HG02885 (cell line): ENCODE data around the gene NYAP2.
A peak's percentile ranks its signal among the peaks of the same experiment; 100 is the strongest.

Experiments used
- ATAC-seq: cut with Tn5 transposase; IDR thresholded peaks from one replicate; pipeline ENCODE4 v1.9.1; 2021; ENCODE audit warnings: mild to moderate bottlenecking; ENCODE audit not compliant: unreplicated experiment, poor library complexity

Gene NYAP2

DNA sequence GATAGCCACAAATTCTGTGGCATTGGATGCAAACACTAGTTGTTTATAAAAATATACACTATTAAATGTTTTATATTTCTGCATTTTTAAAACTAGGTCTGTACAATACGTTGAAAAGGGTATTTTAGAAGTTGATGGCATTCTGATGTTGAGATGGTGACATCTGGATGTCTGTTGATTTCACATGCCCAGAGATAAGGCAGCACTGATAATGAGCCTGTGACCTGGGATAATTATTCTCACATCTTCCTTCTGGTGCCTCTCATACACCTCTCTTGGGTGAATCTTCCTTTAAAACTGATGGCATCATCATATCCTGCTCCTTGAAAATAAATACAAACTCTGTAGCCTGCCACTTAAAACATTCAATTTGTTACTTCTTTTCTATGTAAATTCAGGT is 208.6 kb downstream of the NYAP2 start:
- ATAC-seq: no peak

DNA sequence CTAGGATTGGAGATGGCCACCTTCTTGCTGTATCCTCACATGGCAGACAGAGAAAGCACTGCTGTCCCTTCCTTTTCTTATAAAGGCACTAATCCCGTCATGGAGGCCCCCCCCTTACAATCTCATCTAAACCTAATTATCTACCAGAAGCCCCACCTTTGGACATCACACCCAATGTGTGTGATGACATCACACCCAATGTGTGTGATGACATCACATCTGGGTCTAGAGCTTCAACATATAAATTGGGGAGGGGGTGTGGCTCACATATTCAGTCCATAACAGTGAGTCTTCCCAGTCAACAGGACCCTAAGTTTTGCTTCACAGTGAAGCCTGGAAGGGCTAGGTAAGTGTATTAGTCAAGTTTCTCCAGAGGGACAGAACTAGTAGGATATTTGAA is 213.1 kb downstream of the NYAP2 start:
- ATAC-seq: no peak

DNA sequence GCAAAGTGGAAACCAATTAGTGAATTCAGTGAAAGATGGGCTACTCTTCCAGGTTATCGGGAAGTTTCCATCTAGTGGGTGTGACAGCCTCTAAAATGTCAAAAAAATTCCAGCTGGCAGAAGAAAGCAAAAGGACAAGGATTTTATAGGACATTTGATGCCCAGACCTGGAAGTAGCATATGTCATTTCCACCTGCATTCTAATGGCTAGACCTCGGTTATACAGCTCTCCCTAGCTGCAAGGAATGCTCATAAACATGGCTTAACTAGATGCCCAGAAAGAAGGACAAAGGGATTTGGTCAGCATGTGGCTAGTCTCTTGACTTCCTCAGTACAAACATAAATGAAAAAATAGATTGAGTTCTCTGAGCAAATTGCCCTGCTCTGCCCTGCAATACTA is 215.4 kb downstream of the NYAP2 start:
- ATAC-seq: no peak

DNA sequence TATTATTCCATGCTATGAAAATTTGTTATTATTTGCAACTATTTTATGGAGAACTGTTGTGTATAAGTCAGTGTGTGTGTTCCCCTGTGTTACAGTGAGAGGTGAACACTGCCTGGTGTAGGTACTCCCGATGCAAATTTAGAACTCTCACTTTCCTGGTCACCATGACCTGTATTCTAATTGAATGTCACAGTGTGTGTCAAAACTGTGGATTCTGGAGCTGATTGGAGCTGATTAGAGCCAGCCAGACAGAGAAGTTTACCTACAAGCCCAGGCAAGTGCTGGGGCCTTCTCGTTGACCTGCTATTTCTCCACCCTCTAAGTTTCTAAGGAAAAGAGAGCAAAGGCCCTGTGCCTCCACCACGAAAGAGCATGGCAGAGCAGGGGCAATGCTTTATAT is 216.0 kb downstream of the NYAP2 start:
- ATAC-seq: no peak

DNA sequence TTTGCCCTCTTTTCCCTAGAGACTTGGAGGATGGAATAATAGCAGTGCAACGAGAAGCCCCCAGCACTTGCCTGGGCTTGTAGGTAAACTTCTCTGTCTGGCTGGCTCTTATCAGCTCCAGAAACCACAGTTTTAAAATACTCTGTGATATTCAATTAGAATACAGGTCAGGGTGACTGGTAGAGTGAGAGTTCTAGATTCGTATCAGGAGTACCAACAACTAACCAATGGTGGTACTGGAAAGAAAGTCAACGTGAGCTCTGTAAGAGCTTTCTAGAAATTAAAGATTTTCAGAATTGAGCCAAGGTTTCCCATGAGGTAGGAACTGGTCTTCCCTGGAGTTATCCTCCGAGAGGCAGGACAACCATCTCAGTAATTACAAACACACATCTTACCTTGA is 216.9 kb downstream of the NYAP2 start:
- ATAC-seq: no peak

DNA sequence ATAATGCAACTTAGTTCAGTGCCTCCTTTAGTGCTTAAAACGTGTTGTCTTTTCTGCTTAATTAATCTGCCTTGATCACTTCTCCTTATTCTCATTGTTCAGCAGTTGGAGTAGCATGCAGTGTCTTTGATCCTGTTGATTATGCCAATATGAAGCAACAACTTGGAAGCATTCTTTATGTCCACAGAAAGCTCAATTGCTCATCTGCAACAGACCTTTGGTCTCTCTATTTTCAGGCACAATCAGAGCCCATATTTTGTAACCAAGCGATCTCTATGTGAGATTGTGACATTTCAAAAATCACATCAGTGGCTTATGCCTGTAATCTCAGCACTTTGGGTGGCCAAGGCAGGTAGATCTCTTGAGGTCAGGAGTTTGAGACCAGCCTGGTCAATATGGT is 217.3 kb downstream of the NYAP2 start:
- ATAC-seq: no peak

DNA sequence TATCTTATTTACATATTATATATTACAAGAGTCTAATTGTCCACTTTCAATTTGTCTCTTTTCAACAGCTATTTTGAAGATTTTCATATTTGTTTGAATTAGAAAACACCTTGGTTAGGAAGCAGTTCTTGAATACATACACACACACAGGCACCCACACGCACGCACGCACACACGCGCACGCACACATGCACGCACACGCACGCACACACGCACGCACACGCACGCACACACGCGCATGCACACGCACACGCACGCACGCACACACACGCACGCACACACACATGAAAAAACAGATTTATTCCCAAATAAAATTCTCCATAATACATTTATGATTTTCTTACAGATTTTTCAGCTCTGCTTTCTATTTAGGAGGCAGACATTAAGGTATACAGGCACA is 220.7 kb downstream of the NYAP2 start:
- ATAC-seq: no peak

DNA sequence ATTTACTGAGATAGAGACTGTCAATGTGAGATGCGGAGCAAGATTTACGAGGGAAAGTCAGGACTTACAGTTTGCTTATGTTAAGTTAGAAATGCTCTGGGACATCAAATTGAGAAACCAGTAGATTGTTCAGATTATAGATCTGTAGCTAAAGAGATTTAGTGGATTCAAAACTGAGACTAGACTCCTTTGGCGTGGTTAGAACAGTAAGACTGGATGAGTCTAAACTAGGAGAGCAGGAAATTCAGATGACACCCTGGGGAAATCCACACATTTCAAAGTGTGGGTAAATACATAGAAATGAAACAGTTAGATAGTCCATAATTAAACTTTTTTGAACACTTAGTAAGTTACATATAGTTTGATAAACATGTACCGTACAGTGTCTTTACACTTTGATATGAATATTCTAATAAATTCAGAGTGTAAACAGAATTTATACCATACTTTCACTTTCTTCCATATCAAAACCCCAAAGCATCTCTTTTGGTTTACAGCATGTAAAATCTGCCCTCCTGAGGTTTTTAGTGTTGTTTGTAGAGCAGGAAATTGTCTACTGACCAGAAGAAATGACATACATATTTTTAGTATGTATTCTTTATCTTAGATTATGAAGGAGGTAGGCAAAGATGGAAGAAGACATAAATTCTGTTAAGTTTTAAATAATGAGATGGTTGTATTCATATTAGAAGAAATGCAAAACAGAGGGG is 231.5 kb downstream of the NYAP2 start:
- no peak for ATAC-seq

DNA sequence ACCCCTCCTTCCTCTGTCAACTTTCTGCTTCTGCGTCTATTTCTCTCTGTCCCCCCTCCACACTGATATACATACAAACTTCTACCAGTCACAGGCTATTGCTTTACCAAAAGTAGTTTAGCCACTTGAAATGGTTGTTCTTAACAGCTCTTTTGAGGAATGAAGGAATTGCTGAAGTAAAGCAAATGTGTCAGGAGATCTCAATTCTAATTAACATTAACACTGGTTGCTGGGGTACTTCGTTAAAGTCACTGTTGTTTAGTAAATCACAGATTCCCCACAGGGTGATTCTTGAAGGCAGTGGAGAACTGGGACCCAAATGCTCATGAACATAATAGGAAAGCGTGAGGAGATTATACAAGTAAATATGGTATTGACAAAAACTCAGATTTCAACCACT is 232.8 kb downstream of the NYAP2 start:
- no peak for ATAC-seq

DNA sequence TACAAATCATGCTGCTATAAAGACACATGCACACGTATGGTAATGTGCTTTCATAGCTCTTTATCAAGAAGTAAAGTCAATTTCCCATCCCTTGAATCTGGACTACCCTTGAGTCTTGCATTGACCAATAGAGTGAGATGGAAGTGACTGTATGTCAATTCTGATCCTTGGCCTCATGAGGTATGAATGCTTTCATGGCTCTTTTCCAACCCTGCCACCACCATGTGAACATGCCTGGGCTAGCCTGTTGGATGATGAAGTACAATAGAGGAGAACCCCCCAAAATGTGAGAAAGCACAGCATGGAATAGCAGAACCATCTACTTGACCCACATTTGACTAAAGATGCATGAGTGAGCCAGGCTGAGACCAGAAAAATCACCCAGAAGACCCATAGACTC is 237.0 kb downstream of the NYAP2 start:
- ATAC-seq: no peak

DNA sequence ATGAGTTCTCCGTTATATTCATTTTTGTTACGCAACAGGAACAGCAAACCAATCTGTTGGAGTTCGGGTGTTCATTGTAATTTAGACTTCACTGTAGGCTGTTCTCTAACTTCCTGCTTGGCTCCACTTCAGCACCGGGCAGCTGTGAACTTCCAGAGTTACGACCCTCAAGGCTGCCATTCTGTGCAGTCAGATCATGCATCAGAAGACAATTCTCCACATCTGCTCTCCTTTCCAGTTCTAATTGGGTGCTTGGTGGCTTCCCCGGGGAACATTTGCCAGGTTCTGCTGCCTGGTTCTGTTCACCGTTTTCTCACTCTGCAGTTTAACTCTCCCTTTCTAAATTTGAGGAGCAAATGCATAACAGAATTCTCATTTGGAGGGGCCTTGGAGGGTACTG is 237.7 kb downstream of the NYAP2 start:
- no peak for ATAC-seq

DNA sequence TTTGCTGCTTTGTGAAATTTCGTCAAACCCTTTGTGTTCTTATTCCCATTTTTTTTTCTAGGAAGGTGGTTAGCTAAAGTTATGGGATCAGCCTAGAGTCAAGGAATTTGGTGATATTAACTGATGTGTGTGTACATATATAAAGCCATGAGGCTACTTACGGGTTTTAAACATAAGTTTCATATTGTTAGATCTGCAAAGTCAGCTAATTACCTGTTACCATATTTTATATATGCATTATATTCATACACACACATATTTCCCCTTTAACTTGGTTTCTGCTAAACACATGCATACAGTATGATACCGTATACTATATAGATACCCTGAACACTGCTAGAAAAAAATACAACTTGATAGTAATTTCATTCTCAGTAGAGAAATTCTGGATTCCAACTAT is 241.0 kb downstream of the NYAP2 start:
- no peak for ATAC-seq

DNA sequence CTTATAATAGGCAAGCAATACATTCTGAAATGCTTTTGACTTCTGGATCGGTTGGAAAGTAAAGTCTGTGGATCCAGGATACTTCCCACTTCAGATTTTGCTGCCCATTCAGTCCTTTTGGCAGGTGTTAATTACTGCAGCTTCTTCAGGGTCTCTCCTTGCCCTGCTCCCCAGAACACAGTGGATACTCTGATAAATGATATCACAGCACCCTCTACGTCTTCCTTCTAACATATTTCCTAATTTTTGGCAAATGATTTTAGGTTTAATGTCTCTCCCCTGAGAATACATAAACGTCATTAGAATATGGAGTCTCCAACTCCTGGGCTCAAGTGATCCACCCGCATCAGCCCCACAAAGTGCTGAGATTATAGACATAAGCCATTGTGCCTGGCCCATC is 249.8 kb downstream of the NYAP2 start:
- no peak for ATAC-seq

DNA sequence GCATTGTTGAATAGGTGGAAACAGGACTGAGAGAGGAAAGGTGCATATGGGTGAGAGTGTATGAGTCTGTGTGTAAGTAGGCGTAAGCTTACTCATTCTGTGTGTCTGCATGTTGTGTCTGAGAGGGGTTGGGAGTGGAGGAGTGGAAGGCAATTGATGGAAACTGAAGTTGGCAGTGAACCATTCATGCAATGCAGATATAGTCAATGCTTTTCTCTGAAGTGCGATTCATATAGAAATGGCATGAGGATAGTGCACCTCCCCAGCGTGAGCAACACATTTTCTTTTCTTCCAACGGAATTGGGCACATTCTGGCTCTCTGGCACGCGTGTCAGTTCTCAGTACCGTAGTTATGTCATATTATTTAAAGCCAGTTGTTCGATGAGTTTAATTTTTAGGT is 250.5 kb downstream of the NYAP2 start:
- no peak for ATAC-seq

DNA sequence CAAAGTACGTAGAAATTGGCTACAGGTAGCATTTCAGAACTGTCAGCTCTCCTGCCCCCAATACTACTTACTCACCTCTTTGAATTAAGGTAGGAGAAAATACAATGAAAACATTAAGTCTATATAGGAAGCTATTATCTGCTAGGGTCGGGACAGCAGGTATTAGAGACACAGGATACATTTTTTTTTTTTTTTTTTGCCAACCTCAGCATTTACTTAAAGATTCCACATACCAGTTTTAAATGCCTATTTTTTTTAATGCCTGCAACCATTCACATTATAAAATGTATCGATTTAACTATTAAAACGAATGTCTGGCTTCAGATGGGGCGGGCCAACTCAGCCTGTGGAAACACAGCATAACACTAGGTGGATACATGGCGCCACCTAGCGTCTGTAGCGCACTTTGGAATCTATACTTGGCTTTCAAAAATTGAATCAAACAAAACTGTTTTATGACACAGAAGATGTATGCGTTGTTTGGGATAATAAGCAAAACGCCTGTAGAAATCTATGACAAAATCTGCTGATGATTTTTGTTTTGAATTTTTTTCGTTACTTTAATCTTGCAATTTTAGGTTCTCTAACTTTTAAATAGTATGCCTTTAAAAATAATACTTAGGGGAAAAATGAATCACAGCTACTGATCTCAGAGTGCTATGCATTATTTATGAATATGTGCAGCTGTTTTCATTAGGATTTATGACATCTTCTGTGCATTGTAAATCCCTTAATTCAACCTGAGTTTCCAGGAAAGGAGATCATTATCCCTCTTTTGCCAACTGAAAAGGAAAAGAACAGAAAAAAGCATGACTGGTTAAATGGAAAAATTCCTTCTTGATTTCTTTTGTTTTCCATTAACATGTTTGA is 261.0 kb downstream of the NYAP2 start:
- peak; percentile 90 for ATAC-seq

DNA sequence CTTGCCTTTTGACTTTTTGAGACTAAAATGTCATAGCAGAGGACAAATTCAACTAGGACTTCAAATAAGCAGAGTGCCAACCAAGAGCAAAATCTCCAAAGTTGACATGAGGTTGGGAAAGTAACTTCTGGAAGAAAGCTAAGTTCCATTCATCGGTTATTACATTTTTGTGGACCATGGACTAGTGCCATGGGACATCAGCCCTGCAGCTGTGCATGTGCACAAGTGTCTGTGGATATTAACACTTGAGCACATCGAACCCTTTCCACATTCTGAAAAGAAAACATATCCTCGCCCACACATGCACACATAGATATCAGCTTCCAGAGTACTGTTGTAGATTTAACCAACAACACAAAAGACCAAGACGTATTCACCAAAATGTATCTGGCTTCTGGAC is 262.6 kb downstream of the NYAP2 start:
- ATAC-seq: no peak

DNA sequence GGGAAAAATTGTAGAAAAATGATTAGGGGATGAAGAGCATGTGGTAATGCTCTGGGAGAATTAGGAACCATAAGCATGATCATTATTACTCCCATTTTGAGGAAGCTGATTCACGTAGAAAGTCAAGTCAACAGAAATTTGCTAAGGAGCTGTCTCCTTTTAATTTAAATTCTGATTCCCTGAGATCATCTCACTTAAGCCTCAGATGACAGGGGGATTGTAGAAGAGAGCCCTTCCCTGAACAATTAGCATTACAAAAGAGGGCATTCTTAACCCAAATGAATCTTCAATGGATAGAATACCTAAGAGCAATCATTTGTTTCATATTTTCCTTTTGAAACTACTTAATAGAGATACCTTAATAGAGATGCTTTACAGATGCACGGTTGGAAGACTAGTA is 267.9 kb downstream of the NYAP2 start:
- ATAC-seq: no peak

DNA sequence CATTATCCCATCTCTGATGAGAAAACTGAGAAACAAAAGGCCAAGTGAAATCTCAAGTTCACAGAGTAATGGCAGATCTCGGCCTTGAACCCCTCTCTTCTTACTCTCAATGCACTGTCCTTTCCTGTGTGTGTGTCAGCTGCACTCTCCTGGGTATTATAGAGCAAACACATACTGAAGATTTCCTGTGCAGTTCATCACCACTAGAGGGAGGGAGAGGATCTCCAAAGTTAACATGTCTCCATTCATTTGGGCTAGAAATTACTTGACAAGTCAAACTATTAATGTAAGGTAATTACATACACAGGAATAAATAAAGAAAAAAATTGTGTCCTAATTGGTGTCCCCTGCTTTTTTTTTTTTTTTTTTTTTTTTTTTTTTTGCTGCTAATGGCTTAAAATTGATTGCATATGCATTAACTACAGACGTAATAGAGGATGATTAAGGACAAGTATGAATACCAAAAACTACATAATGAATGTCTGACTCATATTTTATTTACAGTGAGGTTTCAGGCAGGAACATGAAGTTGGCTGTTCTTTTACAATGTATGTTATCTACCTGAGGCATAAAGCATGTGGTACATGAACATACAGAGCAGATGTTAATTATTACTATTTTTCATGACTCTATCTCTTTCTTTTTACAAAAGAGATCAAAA is 269.2 kb downstream of the NYAP2 start:
- peak; percentile 96 for ATAC-seq

DNA sequence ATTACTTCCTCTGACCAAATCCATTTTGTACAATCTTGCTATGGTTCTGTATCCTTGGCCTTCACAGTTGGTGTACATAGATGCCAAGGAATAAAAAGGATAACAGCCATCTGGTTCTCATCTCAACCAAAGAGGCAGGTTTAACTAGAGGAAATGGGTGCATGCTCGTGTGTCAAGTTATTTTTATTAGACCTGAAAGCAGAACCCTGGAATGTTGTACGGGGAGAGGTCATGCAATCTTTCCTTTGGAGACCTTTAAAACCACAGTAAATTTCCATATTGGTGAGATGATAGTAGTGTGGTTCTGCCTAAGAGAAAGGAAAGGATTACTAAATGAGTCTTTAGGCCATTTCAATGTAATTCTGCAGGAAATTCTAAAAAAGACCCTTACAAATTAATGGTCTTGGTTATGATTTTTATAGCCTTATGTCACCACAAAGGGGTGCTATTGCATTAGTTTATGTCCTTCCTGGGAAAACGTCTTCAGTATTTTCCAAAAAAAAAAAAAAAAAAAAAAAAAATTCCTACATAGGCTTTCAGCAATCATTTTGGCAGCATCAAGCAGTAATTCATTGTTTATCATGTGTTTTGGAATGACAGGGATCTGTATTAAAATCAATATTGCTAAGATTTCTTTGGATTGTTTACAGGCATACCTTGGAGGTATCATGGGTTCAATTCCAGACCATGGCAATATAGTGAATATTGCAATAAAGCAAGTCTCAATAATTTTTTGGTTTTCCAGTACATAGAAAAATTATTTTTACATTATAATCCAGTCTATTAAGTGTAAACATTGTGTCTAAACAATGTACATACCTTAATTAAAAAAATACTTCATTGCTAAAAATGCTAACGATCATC is 270.8 kb downstream of the NYAP2 start:
- no peak for ATAC-seq

DNA sequence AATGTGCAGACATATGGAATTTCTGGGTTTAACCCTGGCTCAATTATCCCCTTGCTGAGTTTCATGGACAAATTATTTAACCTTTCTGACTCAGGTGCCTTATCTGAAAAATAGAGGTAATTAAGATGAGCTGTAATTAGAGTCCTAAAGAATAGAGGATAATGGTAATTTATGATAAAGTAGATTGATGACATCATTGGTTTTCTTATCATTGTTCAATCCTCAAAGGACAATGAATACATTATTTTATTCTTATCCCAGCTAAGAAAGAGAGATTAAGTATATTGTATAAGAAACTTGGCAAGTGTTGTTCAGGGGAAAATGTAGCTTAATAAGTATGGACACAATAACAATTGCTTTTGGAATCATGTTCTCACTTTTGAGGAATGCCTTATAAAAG is 279.3 kb downstream of the NYAP2 start:
- no peak for ATAC-seq
